Measurements from ENCODE around the gene SEMA5A.

- TF ChIP-seq ATAD3A (CRISPR knock-in tag; IDR thresholded peaks at IDR 0.05) (no peak), SMARCE1 (IDR thresholded peaks at IDR 0.05; ENCODE audit: borderline replicate concordance) (no peak), CC2D1A (CRISPR knock-in tag; IDR thresholded peaks at IDR 0.05) (no peak), CTCF (CRISPR knock-in tag; IDR thresholded peaks at IDR 0.05) (no peak), FOXP1 (IDR thresholded peaks at IDR 0.05) (no peak), FOXP1 (CRISPR knock-in tag; IDR thresholded peaks at IDR 0.05) (no peak), ZNF549 (CRISPR knock-in tag; IDR thresholded peaks at IDR 0.05) (no peak), JUND (CRISPR knock-in tag; IDR thresholded peaks at IDR 0.05) (no peak), MEIS2 (CRISPR knock-in tag; IDR thresholded peaks at IDR 0.05) (no peak)
These were observed 296.6 kb downstream of the SEMA5A start for GRCh38 chr5:9249231-9249630.
